Osteoblast (primary cell): ENCODE results near the gene TEX30. TPM values are rescaled to one million over a fixed set of nuclear protein-coding genes. Genes with fewer than 3 reads are reported as not detected.
A peak's percentile ranks its signal among the peaks of the same experiment; 100 is the strongest.

Source experiments
- DNase-seq: peaks from one replicate; pipeline ENCODE4 v3.0.0; 2011; ENCODE audit warnings: low spot score, mixed read lengths; ENCODE audit not compliant: insufficient read length; ENCODE audit errors: missing footprints
- H2AFZ ChIP-seq: 2 replicates; pipeline ENCODE4 v1.6.0; 2011; ENCODE audit warnings: mild to moderate bottlenecking, low read length
- H3K27ac ChIP-seq: 2 replicates; pipeline ENCODE4 v1.5.1; 2011; ENCODE audit warnings: mild to moderate bottlenecking, low read depth, low read length, moderate library complexity
- H3K27me3 ChIP-seq: 2 replicates; pipeline ENCODE4 v1.6.0; 2012; ENCODE audit warnings: mild to moderate bottlenecking, control low read depth, inconsistent platforms, low read length, moderate library complexity; ENCODE audit not compliant: insufficient read depth
- H3K36me3 ChIP-seq: 2 replicates; pipeline ENCODE4 v1.5.1; 2011; ENCODE audit warnings: mild to moderate bottlenecking, low read length, control low read depth, moderate library complexity; ENCODE audit not compliant: insufficient read depth
- H3K4me1 ChIP-seq: 2 replicates; pipeline ENCODE4 v1.5.1; 2011; ENCODE audit warnings: mild to moderate bottlenecking, low read length, control low read depth, moderate library complexity; ENCODE audit not compliant: insufficient read depth
- H3K4me2 ChIP-seq: 2 replicates; pipeline ENCODE4 v1.6.0; 2011; ENCODE audit warnings: mild to moderate bottlenecking, low read length; ENCODE audit not compliant: insufficient read depth
- H3K4me3 ChIP-seq: fragments of 200-600 bp; sonication (generic); 3 replicates; pipeline ENCODE4 v1.5.1; 2012; ENCODE audit warnings: mild to moderate bottlenecking, low read length, inconsistent platforms; ENCODE audit not compliant: insufficient read depth
- H3K79me2 ChIP-seq: 2 replicates; pipeline ENCODE4 v1.6.0; 2012; ENCODE audit warnings: mild to moderate bottlenecking, low read length, control low read depth, inconsistent platforms; ENCODE audit not compliant: insufficient read depth
- H3K9me3 ChIP-seq: 2 replicates; pipeline ENCODE4 v1.5.1; 2011; ENCODE audit warnings: low read depth, low read length, control low read depth
- H4K20me1 ChIP-seq: 2 replicates; pipeline ENCODE4 v1.6.0; 2012; ENCODE audit warnings: mild to moderate bottlenecking, low read length, control low read depth; ENCODE audit not compliant: insufficient read depth
- total RNA-seq: library from RNA; depleted of rRNA; stranded (reverse); fragments of >200 nt; gene quantifications from 2 replicates; pipeline ENCODE4 v1.2.3, GENCODE V29; 2012
- TF ChIP-seq, protein P1 (sequence below): IDR thresholded peaks from 2 replicates; pipeline ENCODE4 v1.5.1; 2011; ENCODE audit warnings: mild to moderate bottlenecking, low read depth, low read length, moderate library complexity; ENCODE audit errors: extremely low read depth

The TEX30 gene
- total RNA-seq: 13.4 and 14.4 TPM in 2 replicates

DNA sequence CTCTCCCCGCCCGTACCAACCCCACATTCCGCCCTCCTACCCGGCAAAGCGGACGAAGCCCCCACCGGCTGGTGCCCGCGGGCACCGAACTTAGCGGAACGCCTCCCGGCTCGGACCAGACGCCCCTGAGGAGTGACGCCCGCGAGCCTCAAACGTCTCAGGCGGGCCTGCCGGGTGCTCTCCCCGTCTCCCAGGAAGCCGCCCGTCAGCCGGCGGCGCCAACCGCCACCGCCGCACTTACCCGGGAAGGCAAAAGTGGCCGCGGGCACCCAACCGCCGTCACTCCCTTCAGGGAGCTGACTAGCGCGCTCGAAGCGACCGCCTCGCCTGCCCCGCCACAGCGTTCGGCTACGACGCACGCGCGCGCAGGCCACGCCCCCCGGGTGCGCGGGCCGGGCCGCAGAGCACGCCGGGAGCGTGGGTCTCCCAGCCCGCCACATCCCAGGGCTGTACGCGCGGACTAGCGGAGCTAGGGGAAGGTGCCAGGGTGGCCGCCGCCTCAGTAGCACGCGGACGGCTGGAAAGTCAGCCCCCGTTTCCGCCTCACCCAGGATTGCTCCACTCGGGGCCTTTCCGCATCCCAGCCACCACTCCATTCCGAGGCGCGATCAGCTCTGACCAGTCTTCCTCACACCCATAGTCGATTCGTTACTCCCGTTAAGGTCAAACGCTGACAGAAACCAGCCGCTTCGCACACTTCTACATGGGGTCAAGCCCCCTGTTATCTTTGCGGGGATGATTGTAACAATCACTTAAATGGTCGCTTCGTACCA, at the start of gene TEX30:
TEX30 (minus strand) TSS at position 346 of the 773 bp plus-strand sequence. CDS start 3,760 bp downstream, outside the sequence.
- TF ChIP-seq, protein P1, sequence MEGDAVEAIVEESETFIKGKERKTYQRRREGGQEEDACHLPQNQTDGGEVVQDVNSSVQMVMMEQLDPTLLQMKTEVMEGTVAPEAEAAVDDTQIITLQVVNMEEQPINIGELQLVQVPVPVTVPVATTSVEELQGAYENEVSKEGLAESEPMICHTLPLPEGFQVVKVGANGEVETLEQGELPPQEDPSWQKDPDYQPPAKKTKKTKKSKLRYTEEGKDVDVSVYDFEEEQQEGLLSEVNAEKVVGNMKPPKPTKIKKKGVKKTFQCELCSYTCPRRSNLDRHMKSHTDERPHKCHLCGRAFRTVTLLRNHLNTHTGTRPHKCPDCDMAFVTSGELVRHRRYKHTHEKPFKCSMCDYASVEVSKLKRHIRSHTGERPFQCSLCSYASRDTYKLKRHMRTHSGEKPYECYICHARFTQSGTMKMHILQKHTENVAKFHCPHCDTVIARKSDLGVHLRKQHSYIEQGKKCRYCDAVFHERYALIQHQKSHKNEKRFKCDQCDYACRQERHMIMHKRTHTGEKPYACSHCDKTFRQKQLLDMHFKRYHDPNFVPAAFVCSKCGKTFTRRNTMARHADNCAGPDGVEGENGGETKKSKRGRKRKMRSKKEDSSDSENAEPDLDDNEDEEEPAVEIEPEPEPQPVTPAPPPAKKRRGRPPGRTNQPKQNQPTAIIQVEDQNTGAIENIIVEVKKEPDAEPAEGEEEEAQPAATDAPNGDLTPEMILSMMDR: no peak
- H3K9me3 ChIP-seq: no peaks in the 10 kb centered on the region

DNA sequence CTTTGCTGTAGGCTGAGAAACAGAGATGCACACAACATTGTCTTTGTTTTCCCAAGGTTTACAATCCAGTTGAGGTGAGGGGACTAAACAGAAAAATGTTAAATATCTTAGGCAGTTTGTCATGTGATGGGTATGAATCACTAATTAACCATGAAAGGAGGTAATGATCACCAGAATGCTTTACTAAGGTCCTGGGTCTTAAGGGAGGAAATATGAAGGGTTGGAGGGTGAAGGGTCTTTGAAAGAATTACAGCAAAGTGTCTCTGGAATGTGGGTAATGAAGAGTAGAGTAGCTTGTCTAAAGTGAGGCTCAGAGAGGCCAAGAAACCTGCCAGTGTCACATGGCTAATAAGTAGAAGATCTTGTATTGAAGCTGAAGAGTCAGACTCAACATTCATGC, 44.3 kb upstream of the TEX30 start:
- Histone ChIP-seq H3K27me3 (no peaks in the 10 kb centered on the region), H3K79me2 (peaks cover 28% of the 10 kb centered on the region), H4K20me1 (no peaks in the 10 kb centered on the region), H3K9me3 (no peaks in the 10 kb centered on the region), H3K4me1 (peaks cover 2% of the 10 kb centered on the region), H3K4me2 (no peak overlapping the region), H3K36me3 (peaks cover 20% of the 10 kb centered on the region), H3K4me3 (no peak overlapping the region), H3K27ac (no peak overlapping the region), H2AFZ (no peak overlapping the region)
- TF ChIP-seq, protein P1: no peak
- peak; percentile 3 for DNase-seq

More for the DNA sequence above, at the start of gene TEX30:
- Histone ChIP-seq H3K36me3 (no peaks in the 10 kb centered on the region), H3K27ac (peak within 1 kb of the TSS; percentile 64), H3K79me2 (peaks cover 29% of the 10 kb centered on the region), H3K4me3 (peak within 1 kb of the TSS; percentile 90), H2AFZ (peak within 1 kb of the TSS; percentile 94), H4K20me1 (no peaks in the 10 kb centered on the region), H3K4me1 (peaks cover 2% of the 10 kb centered on the region), H3K27me3 (no peaks in the 10 kb centered on the region), H3K4me2 (peak within 1 kb of the TSS; percentile 80)
- peak; percentile 97 for DNase-seq

DNA sequence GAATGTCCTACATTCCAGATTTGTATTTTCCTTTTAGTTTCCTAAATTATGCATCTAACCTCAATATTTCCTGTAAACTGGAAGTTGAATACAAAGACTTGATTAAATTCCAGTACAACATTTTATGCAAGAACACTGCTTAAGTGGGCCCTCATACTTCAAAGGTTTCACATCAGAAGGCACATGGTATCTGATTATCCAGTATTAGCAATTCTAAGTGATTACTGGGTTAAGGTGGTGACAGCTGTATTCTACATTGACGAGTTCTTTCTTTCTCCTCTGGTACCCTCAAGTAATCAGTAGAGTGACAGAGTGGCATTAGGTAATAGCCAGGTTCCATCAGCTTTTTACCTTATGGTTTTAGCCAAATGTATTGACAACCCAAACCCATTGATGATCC, 43.7 kb upstream of the TEX30 start:
- no peak overlapping the region for H3K4me2 ChIP-seq
- TF ChIP-seq, protein P1: no peak
- peaks cover 9% of the 10 kb centered on the region for H3K4me1 ChIP-seq
- H2AFZ ChIP-seq: no peak overlapping the region
- H3K4me3 ChIP-seq: no peak overlapping the region
- peaks cover 14% of the 10 kb centered on the region for H3K36me3 ChIP-seq
- H3K9me3 ChIP-seq: no peaks in the 10 kb centered on the region
- no peaks in the 10 kb centered on the region for H3K27me3 ChIP-seq
- DNase-seq: no peak
- H3K79me2 ChIP-seq: peaks cover 35% of the 10 kb centered on the region
- no peak overlapping the region for H3K27ac ChIP-seq
- H4K20me1 ChIP-seq: no peaks in the 10 kb centered on the region

DNA sequence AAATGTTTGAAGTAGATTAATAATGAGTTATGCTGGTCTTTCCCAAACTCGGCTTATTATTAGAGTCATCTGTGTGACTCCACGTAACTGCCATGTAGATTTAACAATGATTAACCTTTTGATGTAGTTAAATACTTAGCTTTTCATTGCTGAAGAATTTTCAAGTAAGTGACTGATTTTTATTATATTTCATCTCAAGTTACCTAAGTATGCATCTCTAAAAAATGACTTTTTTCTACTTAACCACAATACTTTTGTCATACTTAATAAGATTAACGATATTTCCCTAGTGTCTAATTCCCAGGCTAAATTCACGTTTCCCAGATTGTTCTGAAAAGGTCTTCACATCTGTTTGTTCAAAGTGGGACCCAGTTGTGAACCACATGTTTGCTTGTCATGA, 43.1 kb upstream of the TEX30 start:
- Histone ChIP-seq H3K4me3 (no peak overlapping the region), H3K79me2 (peaks cover 40% of the 10 kb centered on the region), H3K4me1 (peaks cover 9% of the 10 kb centered on the region), H3K4me2 (no peak overlapping the region), H3K27ac (no peak overlapping the region), H3K9me3 (no peaks in the 10 kb centered on the region), H3K36me3 (peaks cover 9% of the 10 kb centered on the region), H2AFZ (no peak overlapping the region), H3K27me3 (no peaks in the 10 kb centered on the region), H4K20me1 (no peaks in the 10 kb centered on the region)
- no peak for DNase-seq
- TF ChIP-seq, protein P1: no peak
